B cell (primary cell): ENCODE data around the gene ZEB1. TPM values are rescaled to one million over a fixed set of nuclear protein-coding genes. Genes with fewer than 3 reads are reported as not detected.

Experiments
- ATAC-seq: fragments of 200-7000 bp; cut with Tn5 transposase; one replicate; pipeline ENCODE4 v1.10.0; 2021; ENCODE audit warnings: low read depth, mild to moderate bottlenecking, moderate number of reproducible peaks, moderate library complexity
- CTCF ChIA-PET: fragments of 350-600 bp; sonication (Branson Sonifier 250); formaldehyde crosslinking; loops from one replicate; lab custom pipeline; 2021; ENCODE audit warnings: antibody characterized with exemption, inconsistent platforms; lab: Charles Lee
- POLR2A ChIA-PET: fragments of 350-600 bp; sonication (Branson Sonifier 250); formaldehyde crosslinking; loops from one replicate; lab custom pipeline; 2021; ENCODE audit warnings: antibody characterized with exemption; lab: Charles Lee
- DNase-seq: peaks from one replicate; pipeline ENCODE4 v3.0.0; 2013
- H2AFZ ChIP-seq: 2 replicates; pipeline ENCODE4 v1.6.1; 2012; ENCODE audit warnings: mild to moderate bottlenecking, low read depth, low read length; ENCODE audit not compliant: insufficient read depth, poor library complexity, severe bottlenecking
- H3K27ac ChIP-seq, 2 donors: 1 replicate in 1 of 2; 2 replicates in 1 of 2; pipeline ENCODE4 v1.5.1; 2012 to 2013; ENCODE audit warnings: low read length in 2 of 2, mild to moderate bottlenecking in 2 of 2, moderate library complexity in 1 of 2
- H3K27me3 ChIP-seq, 4 experiments: fragments of 200-600 bp in 1 of 4; sonication (generic) in 1 of 4; replicated peaks in 1 of 4; 1 replicate in 2 of 4; 2 replicates in 2 of 4; pipeline versions ENCODE4 v1.6.1 to v1.7.0; 2013 to 2016; ENCODE audit warnings: low read length in 3 of 4, mild to moderate bottlenecking in 2 of 4, mixed read lengths in 1 of 4, moderate library complexity in 1 of 4; ENCODE audit not compliant: insufficient read depth in 4 of 4, control insufficient read depth in 3 of 4; ENCODE audit errors: control extremely low read depth in 1 of 4
- H3K36me3 ChIP-seq, 2 experiments: replicated peaks in 1 of 2; 1 replicate in 1 of 2; 2 replicates in 1 of 2; pipeline versions ENCODE4 v1.6.1 to v1.7.1; 2013; ENCODE audit warnings: low read length in 1 of 2; ENCODE audit not compliant: insufficient read depth in 2 of 2, control insufficient read depth in 1 of 2; ENCODE audit errors: control extremely low read depth in 1 of 2, extremely low read depth in 1 of 2
- H3K4me1 ChIP-seq, 2 donors: fragments of 200-600 bp in 1 of 2; sonication (generic) in 1 of 2; 1 replicate in 1 of 2; 2 replicates in 1 of 2; pipeline versions ENCODE4 v1.5.1 to v1.6.1; 2013 to 2017; ENCODE audit warnings: low read length in 2 of 2; ENCODE audit not compliant: control insufficient read depth in 2 of 2, insufficient read depth in 2 of 2
- H3K4me2 ChIP-seq: replicated peaks from 2 replicates; pipeline ENCODE3; 2012; ENCODE audit warnings: mild to moderate bottlenecking, low read depth, low read length; ENCODE audit not compliant: poor library complexity, severe bottlenecking
- H3K4me3 ChIP-seq, 5 experiments: fragments of 200-600 bp in 1 of 5; sonication (generic) in 1 of 5; 1 replicate in 3 of 5; 2 replicates in 2 of 5; pipeline versions ENCODE4 v1.5.1 to v1.7.0; 2011 to 2016; ENCODE audit warnings: low read length in 4 of 5, mild to moderate bottlenecking in 4 of 5, low read depth in 2 of 5, control low read depth in 1 of 5, moderate library complexity in 1 of 5; ENCODE audit not compliant: insufficient read depth in 1 of 5; ENCODE audit errors: control extremely low read depth in 1 of 5, extremely low read depth in 1 of 5
- H3K79me2 ChIP-seq: fragments of 200-600 bp; sonication (generic); one replicate; pipeline ENCODE4 v1.6.0; 2016; ENCODE audit warnings: low read length; ENCODE audit not compliant: control insufficient read depth, insufficient read depth
- H3K9ac ChIP-seq: fragments of 200-600 bp; sonication (generic); 2 replicates; pipeline ENCODE4 v1.6.1; 2017; ENCODE audit warnings: mild to moderate bottlenecking, low read length, moderate library complexity
- H3K9me3 ChIP-seq, 3 donors: one replicate each; pipeline versions ENCODE4 v1.6.1 to v1.7.1; 2013; ENCODE audit warnings: low read length in 2 of 3; ENCODE audit not compliant: control insufficient read depth in 2 of 3, insufficient read depth in 1 of 3; ENCODE audit errors: control extremely low read depth in 1 of 3
- H4K20me1 ChIP-seq: 2 replicates; pipeline ENCODE4 v1.6.0; 2012; ENCODE audit warnings: mild to moderate bottlenecking, low read length; ENCODE audit not compliant: insufficient read depth, control insufficient read depth, poor library complexity, severe bottlenecking
- H3K27ac Mint-ChIP-seq: one replicate; pipeline ENCODE4 v1.8.0; 2021; ENCODE audit warnings: mixed read lengths
- H3K27me3 Mint-ChIP-seq: one replicate; pipeline ENCODE4 v1.8.0; 2021; ENCODE audit warnings: mixed read lengths
- H3K4me1 Mint-ChIP-seq: one replicate; pipeline ENCODE4 v1.8.0; 2021; ENCODE audit warnings: mixed read lengths
- H3K4me3 Mint-ChIP-seq: one replicate; pipeline ENCODE4 v1.8.0; 2021; ENCODE audit warnings: mixed read lengths
- H3K9me3 Mint-ChIP-seq: one replicate; pipeline ENCODE4 v1.8.0; 2022; ENCODE audit warnings: mixed read lengths; ENCODE audit not compliant: insufficient read depth
- CTCF ChIP-seq: fragments of 200-600 bp; IDR thresholded peaks from one replicate; pipeline ENCODE4 v1.8.0; 2022; ENCODE audit warnings: antibody characterized with exemption, mild to moderate bottlenecking
- EZH2 ChIP-seq: IDR thresholded peaks from 2 replicates; pipeline ENCODE4 v1.6.1; 2012; ENCODE audit warnings: borderline replicate concordance, low read depth, mild to moderate bottlenecking, moderate library complexity, low read length; ENCODE audit not compliant: insufficient read depth, poor library complexity, severe bottlenecking
- WGBS: methylation state at CpG from one replicate; pipeline ENCODE4 v1.1.5; 2013; ENCODE audit warnings: missing lambda C conversion rate; ENCODE audit not compliant: insufficient coverage; 5-methylcytosine and 5-hydroxymethylcytosine counted together
- intact Hi-C: fragments of 100-400 bp; cut with micrococcal nuclease; formaldehyde crosslinking; loops from one replicate; pipeline ENCODE4 v1.10.0; 2022
- polyA plus RNA-seq: library from polyadenylated mRNA; depleted of rRNA; stranded (reverse); fragments of >200 nt; gene quantifications from 2 replicates; pipeline ENCODE4 v1.2.3, GENCODE V29; 2012
- total RNA-seq, 2 donors: library from RNA; stranded (reverse); fragments of 120-200 nt in 1 of 2; gene quantifications; 1 replicate in 1 of 2; 2 replicates in 1 of 2; pipeline versions ENCODE4 v1.2.3 to v1.2.4, GENCODE V29; 2013 to 2022

The ZEB1 gene
- total and polyA plus RNA-seq, 2 donors (not counting 1 experiment from before 2014, with no cell fraction given), result 11.2 to 96.7 TPM

- Mint-ChIP-seq H3K4me3 (no peak overlapping the region), H3K9me3 (no peaks in the 10 kb centered on the region), H3K27ac (no peak overlapping the region), H3K27me3 (no peaks in the 10 kb centered on the region), H3K4me1 (no peaks in the 10 kb centered on the region)
- intact Hi-C loops, result loop anchor here (10.0 kb wide), 1 partner anchor 248 kb away; no protein-coding TSS in a partner anchor
- DNase-seq (no peak), ATAC-seq (no peak)
- H3K27ac ChIP-seq, result no peak overlapping the region
- ChIA-PET POLR2A (no interaction called here), CTCF (no interaction called here)
- no peak for TF ChIP-seq CTCF
- no peak for TF ChIP-seq EZH2
- H3K36me3 ChIP-seq, result peaks cover 0 to 27% of the 10 kb centered on the region in 2 experiments
- no peak overlapping the region for H3K4me2 ChIP-seq
- no peaks in the 10 kb centered on the region for H3K9me3 ChIP-seq
- 98% methylated on average over 11 of the region's 11 CpGs for WGBS
- H3K27me3 ChIP-seq, result no peaks in the 10 kb centered on the region
- no peaks in the 10 kb centered on the region for H3K79me2 ChIP-seq
- H3K4me1 ChIP-seq, result no peaks in the 10 kb centered on the region
- no peak overlapping the region for H2AFZ ChIP-seq
- no peaks in the 10 kb centered on the region for H4K20me1 ChIP-seq
- no peak overlapping the region for H3K4me3 ChIP-seq
- H3K9ac ChIP-seq, result no peak overlapping the region
Observed at GRCh38 chr10:31526681-31527080, 207.7 kb downstream of the ZEB1 start.

GRCh38 chr10:31528831-31529230 lies 209.8 kb downstream of the ZEB1 start:
- CTCF ChIA-PET, result no interaction called here
- H3K9me3 Mint-ChIP-seq, result peaks cover 2% of the 10 kb centered on the region
- Histone ChIP-seq H3K79me2 (no peaks in the 10 kb centered on the region), H3K9ac (no peak overlapping the region), H3K9me3 (no peaks in the 10 kb centered on the region), H3K27ac (no peak overlapping the region), H3K27me3 (no peaks in the 10 kb centered on the region), H3K4me1 (no peaks in the 10 kb centered on the region), H3K36me3 (peaks cover 0 to 20% of the 10 kb centered on the region in 2 experiments), H2AFZ (no peak overlapping the region), H3K4me2 (no peak overlapping the region), H4K20me1 (no peaks in the 10 kb centered on the region), H3K4me3 (no peak overlapping the region)
- ATAC-seq (no peak), DNase-seq (no peak)
- no peaks in the 10 kb centered on the region for H3K4me1 Mint-ChIP-seq
- POLR2A ChIA-PET, result no interaction called here
- H3K27me3 Mint-ChIP-seq, result no peaks in the 10 kb centered on the region
- no peak overlapping the region for H3K4me3 Mint-ChIP-seq
- intact Hi-C loops, result loop anchor here (10.0 kb wide), 1 partner anchor 246 kb away; no protein-coding TSS in a partner anchor
- TF ChIP-seq CTCF, result no peak
- no peak for TF ChIP-seq EZH2
- no peak overlapping the region for H3K27ac Mint-ChIP-seq
